KMS-11 (cell line): ENCODE results near the gene C16orf74.

Experiments used
- H2AFZ ChIP-seq: fragments of 200-600 bp; sonication (generic); 2 replicates; pipeline ENCODE4 v1.6.1; 2016; ENCODE audit warnings: antibody characterized with exemption, mixed run types, low read depth
- H3K27ac ChIP-seq: fragments of 200-600 bp; sonication (generic); 2 replicates; pipeline ENCODE4 v1.6.1; 2016; ENCODE audit warnings: mild to moderate bottlenecking, mixed run types
- H3K27me3 ChIP-seq: fragments of 200-600 bp; sonication (generic); 2 replicates; pipeline ENCODE4 v1.6.1; 2017; ENCODE audit warnings: mild to moderate bottlenecking, low read depth, mixed run types, moderate library complexity; ENCODE audit not compliant: insufficient read depth
- H3K36me3 ChIP-seq: fragments of 200-600 bp; sonication (generic); 2 replicates; pipeline ENCODE4 v1.6.1; 2017; ENCODE audit warnings: mild to moderate bottlenecking, mixed run types; ENCODE audit not compliant: insufficient read depth
- H3K4me1 ChIP-seq: fragments of 200-600 bp; sonication (generic); 2 replicates; pipeline ENCODE4 v1.6.1; 2016; ENCODE audit warnings: mild to moderate bottlenecking, low read depth, mixed run types; ENCODE audit not compliant: poor library complexity, severe bottlenecking
- H3K4me2 ChIP-seq: fragments of 200-600 bp; sonication (generic); 2 replicates; pipeline ENCODE4 v1.7.0; 2016; ENCODE audit warnings: mild to moderate bottlenecking, mixed run types
- H3K4me3 ChIP-seq: fragments of 200-600 bp; sonication (generic); IDR thresholded peaks from 2 replicates; pipeline ENCODE4 v1.6.1; 2017; ENCODE audit warnings: low read depth, low read length, mixed read lengths; ENCODE audit not compliant: insufficient read depth
- H3K79me2 ChIP-seq: fragments of 200-600 bp; sonication (generic); 2 replicates; pipeline ENCODE4 v1.6.1; 2016; ENCODE audit warnings: low read depth, mixed run types; ENCODE audit not compliant: insufficient read depth
- H3K9ac ChIP-seq: fragments of 200-600 bp; sonication (generic); 2 replicates; pipeline ENCODE4 v1.6.1; 2016; ENCODE audit warnings: mild to moderate bottlenecking, mixed run types
- H4K20me1 ChIP-seq: fragments of 200-600 bp; sonication (generic); 2 replicates; pipeline ENCODE4 v1.6.1; 2016; ENCODE audit warnings: mild to moderate bottlenecking, mixed run types; ENCODE audit not compliant: insufficient read depth
- CTCF ChIP-seq: fragments of 200-600 bp; sonication (generic); conservative IDR thresholded peaks from 2 replicates; pipeline ENCODE4 v1.6.1; 2017; ENCODE audit warnings: low read depth, mild to moderate bottlenecking, antibody characterized with exemption, low read length, moderate library complexity, mixed read lengths

C16orf74 gene

GRCh38 chr16:85767531-85767930, 16.6 kb upstream of the C16orf74 start:
- Histone ChIP-seq H3K4me3 (no peak overlapping the region), H3K27me3 (peaks cover 15% of the 10 kb centered on the region; the same call in 1 of the 2 replicates), H3K36me3 (no peaks in the 10 kb centered on the region), H3K4me1 (no peaks in the 10 kb centered on the region), H3K9ac (no peak overlapping the region), H4K20me1 (no peaks in the 10 kb centered on the region), H2AFZ (no peak overlapping the region), H3K79me2 (no peaks in the 10 kb centered on the region), H3K4me2 (no peak overlapping the region), H3K27ac (no peak overlapping the region)
- no peak for TF ChIP-seq CTCF

- no peak for TF ChIP-seq CTCF
- no peaks in the 10 kb centered on the region for H3K4me1 ChIP-seq
- no peak overlapping the region for H3K27ac ChIP-seq
- H2AFZ ChIP-seq: no peak overlapping the region
- H3K4me3 ChIP-seq: no peak overlapping the region
- H3K79me2 ChIP-seq: no peaks in the 10 kb centered on the region
- no peak overlapping the region for H3K4me2 ChIP-seq
- H3K9ac ChIP-seq: no peak overlapping the region
- no peaks in the 10 kb centered on the region for H4K20me1 ChIP-seq
- H3K27me3 ChIP-seq: peaks cover 33% of the 10 kb centered on the region
- no peaks in the 10 kb centered on the region for H3K36me3 ChIP-seq
These were observed 14.9 kb upstream of the C16orf74 start for GRCh38 chr16:85765767-85766166.

- Histone ChIP-seq H3K36me3 (no peaks in the 10 kb centered on the region), H3K4me2 (no peak overlapping the region), H3K4me1 (no peaks in the 10 kb centered on the region), H3K27me3 (peaks cover 39% of the 10 kb centered on the region), H3K4me3 (no peak overlapping the region), H3K79me2 (no peaks in the 10 kb centered on the region), H3K27ac (no peak overlapping the region), H2AFZ (no peak overlapping the region), H3K9ac (no peak overlapping the region), H4K20me1 (no peaks in the 10 kb centered on the region)
- TF ChIP-seq CTCF: no peak
These were observed 14.3 kb upstream of the C16orf74 start for GRCh38 chr16:85765211-85765610.

- H3K9ac ChIP-seq: no peak overlapping the region
- H3K4me1 ChIP-seq: no peaks in the 10 kb centered on the region
- H4K20me1 ChIP-seq: no peaks in the 10 kb centered on the region
- H3K36me3 ChIP-seq: no peaks in the 10 kb centered on the region
- no peak overlapping the region for H2AFZ ChIP-seq
- H3K27ac ChIP-seq: no peak overlapping the region
- H3K4me2 ChIP-seq: no peak overlapping the region
- no peak for TF ChIP-seq CTCF
- H3K79me2 ChIP-seq: no peaks in the 10 kb centered on the region
- no peak overlapping the region for H3K4me3 ChIP-seq
- peaks cover 54% of the 10 kb centered on the region for H3K27me3 ChIP-seq
These were observed 12.7 kb upstream of the C16orf74 start for GRCh38 chr16:85763616-85764015.
